GM19035 (cell line): ENCODE results near the gene NELFE.

Source experiments
- ATAC-seq: cut with Tn5 transposase; IDR thresholded peaks from one replicate; pipeline ENCODE4 v1.9.1; 2021; ENCODE audit not compliant: unreplicated experiment

Gene NELFE

GRCh38 chr6:31972709-31973350 is 14.1 kb upstream of the NELFE start:
- no peak for ATAC-seq

GRCh38 chr6:31971993-31972708 is 13.4 kb upstream of the NELFE start, which contains the start of gene DXO:
Gene DXO, minus strand, starts transcription at chr6:31972138. Its CDS starts 463 bp downstream, at chr6:31971675.
- ATAC-seq: peak; percentile 91

GRCh38 chr6:31971279-31971992 is 12.7 kb upstream of the NELFE start:
- ATAC-seq: no peak

- no peak for ATAC-seq
Observed at GRCh38 chr6:31970604-31971271, 12.0 kb upstream of the NELFE start.

- no peak for ATAC-seq
Observed at GRCh38 chr6:31969712-31970603, 11.2 kb upstream of the NELFE start.

- no peak for ATAC-seq
Observed at GRCh38 chr6:31968791-31969711, 10.3 kb upstream of the NELFE start.

GRCh38 chr6:31968326-31968725 is 9.6 kb upstream of the NELFE start:
- ATAC-seq: no peak

- ATAC-seq: no peak
Observed at GRCh38 chr6:31967926-31968320, 9.2 kb upstream of the NELFE start.

GRCh38 chr6:31966997-31967925 is 8.5 kb upstream of the NELFE start:
- ATAC-seq: no peak

- no peak for ATAC-seq
Observed at GRCh38 chr6:31966506-31966905, 7.7 kb upstream of the NELFE start.

- ATAC-seq: no peak
Observed at GRCh38 chr6:31965700-31966099, 6.9 kb upstream of the NELFE start.

GRCh38 chr6:31963921-31964320 is 5.2 kb upstream of the NELFE start:
- no peak for ATAC-seq

GRCh38 chr6:31961616-31962015 is 2.8 kb upstream of the NELFE start:
- ATAC-seq: no peak

- peak; percentile 1 for ATAC-seq
Observed at GRCh38 chr6:31958412-31958740, 395 bp downstream of the NELFE start.

GRCh38 chr6:31956796-31957195 is 2.0 kb downstream of the NELFE start:
- ATAC-seq: no peak

GRCh38 chr6:31954511-31954910 is 4.3 kb downstream of the NELFE start:
- no peak for ATAC-seq

GRCh38 chr6:31952890-31953289 is 5.9 kb downstream of the NELFE start:
- no peak for ATAC-seq

GRCh38 chr6:31952140-31952805 is 6.5 kb downstream of the NELFE start:
- ATAC-seq: no peak
